GM23338 (cell line): ENCODE measurements around the gene TMEM256. TPM values are rescaled to one million over a fixed set of nuclear protein-coding genes. Genes with fewer than 3 reads are reported as not detected.

Experiments
- CREB1 ChIP-seq: fragments of 250-450 bp; sonication (Bioruptor Pico); IDR thresholded peaks from 2 replicates; pipeline ENCODE4 v1.5.0; 2020; ENCODE audit warnings: low read depth, mild to moderate bottlenecking, moderate library complexity
- EZH2 ChIP-seq: fragments of 200-600 bp; sonication (generic); IDR thresholded peaks from one replicate; pipeline ENCODE4 v1.8.0; 2017; ENCODE audit warnings: antibody characterized with exemption, mild to moderate bottlenecking, low read depth; ENCODE audit not compliant: unreplicated experiment
- EZH2phosphoT487 ChIP-seq: fragments of 200-600 bp; sonication (generic); IDR thresholded peaks from one replicate; pipeline ENCODE4 v1.8.1; 2018; ENCODE audit warnings: antibody characterized with exemption; ENCODE audit not compliant: unreplicated experiment
- JUNB ChIP-seq: IDR thresholded peaks from one replicate; pipeline ENCODE4 v1.6.1; 2016; ENCODE audit warnings: antibody characterized with exemption; ENCODE audit not compliant: unreplicated experiment
- NANOG ChIP-seq: IDR thresholded peaks from 2 replicates; pipeline ENCODE4 v1.6.1; 2016; ENCODE audit warnings: antibody characterized with exemption, borderline replicate concordance
- POLR2AphosphoS5 ChIP-seq: IDR thresholded peaks from 2 replicates; pipeline ENCODE4 v1.6.1; 2016; ENCODE audit warnings: antibody characterized with exemption, low read depth
- STAT1 ChIP-seq: IDR thresholded peaks from one replicate; pipeline ENCODE4 v1.6.1; 2016; ENCODE audit warnings: antibody characterized with exemption; ENCODE audit not compliant: unreplicated experiment
- ZNF114 ChIP-seq: fragments of 250-450 bp; sonication (Bioruptor Pico); IDR thresholded peaks from 2 replicates; pipeline ENCODE4 v1.5.0; 2020; ENCODE audit warnings: mild to moderate bottlenecking, moderate library complexity
- ZNF331 ChIP-seq: fragments of 250-450 bp; sonication (Bioruptor Pico); IDR thresholded peaks from 2 replicates; pipeline ENCODE4 v1.5.0; 2020; ENCODE audit warnings: low read depth, mild to moderate bottlenecking, moderate library complexity
- polyA plus RNA-seq: library from polyadenylated mRNA; unstranded; fragments of >200 nt; fragmentation: Nextera tagmentation; extraction: Ambion mirVana; gene quantifications from 2 replicates; pipeline ENCODE4 v1.2.1, GENCODE V29; 2016
- total RNA-seq: library from RNA; depleted of rRNA; stranded (reverse); fragments of >200 nt; shearing (Covaris generic); gene quantifications from 2 replicates; pipeline ENCODE4 v1.2.3, GENCODE V29; 2014
- TF ChIP-seq, protein P1 (sequence below): fragments of 250-450 bp; sonication (Bioruptor Pico); IDR thresholded peaks from 2 replicates; pipeline ENCODE4 v1.5.0; 2020; ENCODE audit warnings: mild to moderate bottlenecking, moderate library complexity
- TF ChIP-seq, protein P2 (sequence below): IDR thresholded peaks from 2 replicates; pipeline ENCODE4 v1.6.1; 2016; ENCODE audit warnings: antibody characterized with exemption

Gene TMEM256
- total and polyA plus RNA-seq, 2 experiments from 2014 or later, result 127 to 197 TPM

DNA sequence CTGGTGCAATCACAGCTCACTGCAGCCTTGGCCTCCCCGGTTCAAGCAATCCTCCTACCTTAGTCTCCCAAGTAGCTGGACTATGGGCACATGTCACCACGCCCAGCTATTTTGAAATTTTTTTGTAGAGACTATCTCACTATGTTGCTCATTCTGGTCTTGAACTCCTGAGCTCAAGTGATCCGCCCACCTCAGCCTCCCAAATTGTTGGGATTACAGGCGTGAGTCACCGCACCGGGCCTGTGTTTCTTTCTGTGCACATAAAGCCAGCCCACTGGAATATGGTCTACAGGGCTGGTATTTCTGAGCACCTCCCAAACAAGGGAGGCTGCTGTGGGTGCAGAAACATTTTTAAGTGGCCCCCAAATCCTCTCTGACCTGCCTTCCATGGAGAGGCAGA, 40.6 kb downstream of the TMEM256 start (continued):
- TF ChIP-seq, protein P1, sequence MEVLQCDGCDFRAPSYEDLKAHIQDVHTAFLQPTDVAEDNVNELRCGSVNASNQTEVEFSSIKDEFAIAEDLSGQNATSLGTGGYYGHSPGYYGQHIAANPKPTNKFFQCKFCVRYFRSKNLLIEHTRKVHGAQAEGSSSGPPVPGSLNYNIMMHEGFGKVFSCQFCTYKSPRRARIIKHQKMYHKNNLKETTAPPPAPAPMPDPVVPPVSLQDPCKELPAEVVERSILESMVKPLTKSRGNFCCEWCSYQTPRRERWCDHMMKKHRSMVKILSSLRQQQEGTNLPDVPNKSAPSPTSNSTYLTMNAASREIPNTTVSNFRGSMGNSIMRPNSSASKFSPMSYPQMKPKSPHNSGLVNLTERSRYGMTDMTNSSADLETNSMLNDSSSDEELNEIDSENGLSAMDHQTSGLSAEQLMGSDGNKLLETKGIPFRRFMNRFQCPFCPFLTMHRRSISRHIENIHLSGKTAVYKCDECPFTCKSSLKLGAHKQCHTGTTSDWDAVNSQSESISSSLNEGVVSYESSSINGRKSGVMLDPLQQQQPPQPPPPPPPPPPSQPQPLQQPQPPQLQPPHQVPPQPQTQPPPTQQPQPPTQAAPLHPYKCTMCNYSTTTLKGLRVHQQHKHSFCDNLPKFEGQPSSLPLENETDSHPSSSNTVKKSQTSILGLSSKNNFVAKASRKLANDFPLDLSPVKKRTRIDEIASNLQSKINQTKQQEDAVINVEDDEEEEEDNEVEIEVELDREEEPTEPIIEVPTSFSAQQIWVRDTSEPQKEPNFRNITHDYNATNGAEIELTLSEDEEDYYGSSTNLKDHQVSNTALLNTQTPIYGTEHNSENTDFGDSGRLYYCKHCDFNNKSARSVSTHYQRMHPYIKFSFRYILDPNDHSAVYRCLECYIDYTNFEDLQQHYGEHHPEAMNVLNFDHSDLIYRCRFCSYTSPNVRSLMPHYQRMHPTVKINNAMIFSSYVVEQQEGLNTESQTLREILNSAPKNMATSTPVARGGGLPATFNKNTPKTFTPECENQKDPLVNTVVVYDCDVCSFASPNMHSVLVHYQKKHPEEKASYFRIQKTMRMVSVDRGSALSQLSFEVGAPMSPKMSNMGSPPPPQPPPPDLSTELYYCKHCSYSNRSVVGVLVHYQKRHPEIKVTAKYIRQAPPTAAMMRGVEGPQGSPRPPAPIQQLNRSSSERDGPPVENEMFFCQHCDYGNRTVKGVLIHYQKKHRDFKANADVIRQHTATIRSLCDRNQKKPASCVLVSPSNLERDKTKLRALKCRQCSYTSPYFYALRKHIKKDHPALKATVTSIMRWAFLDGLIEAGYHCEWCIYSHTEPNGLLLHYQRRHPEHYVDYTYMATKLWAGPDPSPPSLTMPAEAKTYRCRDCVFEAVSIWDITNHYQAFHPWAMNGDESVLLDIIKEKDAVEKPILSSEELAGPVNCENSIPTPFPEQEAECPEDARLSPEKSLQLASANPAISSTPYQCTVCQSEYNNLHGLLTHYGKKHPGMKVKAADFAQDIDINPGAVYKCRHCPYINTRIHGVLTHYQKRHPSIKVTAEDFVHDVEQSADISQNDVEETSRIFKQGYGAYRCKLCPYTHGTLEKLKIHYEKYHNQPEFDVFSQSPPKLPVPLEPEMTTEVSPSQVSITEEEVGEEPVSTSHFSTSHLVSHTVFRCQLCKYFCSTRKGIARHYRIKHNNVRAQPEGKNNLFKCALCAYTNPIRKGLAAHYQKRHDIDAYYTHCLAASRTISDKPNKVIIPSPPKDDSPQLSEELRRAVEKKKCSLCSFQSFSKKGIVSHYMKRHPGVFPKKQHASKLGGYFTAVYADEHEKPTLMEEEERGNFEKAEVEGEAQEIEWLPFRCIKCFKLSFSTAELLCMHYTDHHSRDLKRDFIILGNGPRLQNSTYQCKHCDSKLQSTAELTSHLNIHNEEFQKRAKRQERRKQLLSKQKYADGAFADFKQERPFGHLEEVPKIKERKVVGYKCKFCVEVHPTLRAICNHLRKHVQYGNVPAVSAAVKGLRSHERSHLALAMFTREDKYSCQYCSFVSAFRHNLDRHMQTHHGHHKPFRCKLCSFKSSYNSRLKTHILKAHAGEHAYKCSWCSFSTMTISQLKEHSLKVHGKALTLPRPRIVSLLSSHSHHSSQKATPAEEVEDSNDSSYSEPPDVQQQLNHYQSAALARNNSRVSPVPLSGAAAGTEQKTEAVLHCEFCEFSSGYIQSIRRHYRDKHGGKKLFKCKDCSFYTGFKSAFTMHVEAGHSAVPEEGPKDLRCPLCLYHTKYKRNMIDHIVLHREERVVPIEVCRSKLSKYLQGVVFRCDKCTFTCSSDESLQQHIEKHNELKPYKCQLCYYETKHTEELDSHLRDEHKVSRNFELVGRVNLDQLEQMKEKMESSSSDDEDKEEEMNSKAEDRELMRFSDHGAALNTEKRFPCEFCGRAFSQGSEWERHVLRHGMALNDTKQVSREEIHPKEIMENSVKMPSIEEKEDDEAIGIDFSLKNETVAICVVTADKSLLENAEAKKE, result no peak
- TF ChIP-seq POLR2AphosphoS5, result no peak
- TF ChIP-seq STAT1, result no peak
- no peak for TF ChIP-seq ZNF331
- no peak for TF ChIP-seq NANOG
- no peak for TF ChIP-seq JUNB
- TF ChIP-seq EZH2, result no peak
- TF ChIP-seq, protein P2, sequence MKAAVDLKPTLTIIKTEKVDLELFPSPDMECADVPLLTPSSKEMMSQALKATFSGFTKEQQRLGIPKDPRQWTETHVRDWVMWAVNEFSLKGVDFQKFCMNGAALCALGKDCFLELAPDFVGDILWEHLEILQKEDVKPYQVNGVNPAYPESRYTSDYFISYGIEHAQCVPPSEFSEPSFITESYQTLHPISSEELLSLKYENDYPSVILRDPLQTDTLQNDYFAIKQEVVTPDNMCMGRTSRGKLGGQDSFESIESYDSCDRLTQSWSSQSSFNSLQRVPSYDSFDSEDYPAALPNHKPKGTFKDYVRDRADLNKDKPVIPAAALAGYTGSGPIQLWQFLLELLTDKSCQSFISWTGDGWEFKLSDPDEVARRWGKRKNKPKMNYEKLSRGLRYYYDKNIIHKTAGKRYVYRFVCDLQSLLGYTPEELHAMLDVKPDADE, result no peak
- no peak for TF ChIP-seq EZH2phosphoT487
- TF ChIP-seq CREB1, result no peak
- no peak for TF ChIP-seq ZNF114 (CRISPR knock-in tag)
